ENCODE measurements around the gene EFCAB9.

The EFCAB9 gene

DNA sequence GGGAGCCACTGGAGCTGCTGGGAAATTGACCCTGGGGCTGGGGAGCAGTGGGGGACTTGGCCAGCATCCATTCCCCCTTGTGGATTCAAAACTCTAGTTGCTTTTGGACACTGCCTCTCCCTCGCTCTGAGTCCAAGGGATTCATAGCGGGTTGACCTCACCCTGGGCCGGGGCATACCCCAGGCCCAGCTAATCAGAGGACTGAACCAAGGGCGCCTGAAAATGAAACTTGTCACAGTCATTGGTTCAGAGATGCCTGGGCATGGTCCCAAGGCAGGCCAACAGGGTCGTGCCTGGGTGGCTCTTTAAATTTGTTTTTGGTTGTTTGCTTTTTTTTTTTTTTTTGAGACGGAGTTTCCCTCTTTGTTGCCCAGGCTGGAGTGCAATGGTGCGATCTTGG lies 28.5 kb upstream of the EFCAB9 start:
- no peak for DNase-seq (ENCODE audit: low spot score)

DNA sequence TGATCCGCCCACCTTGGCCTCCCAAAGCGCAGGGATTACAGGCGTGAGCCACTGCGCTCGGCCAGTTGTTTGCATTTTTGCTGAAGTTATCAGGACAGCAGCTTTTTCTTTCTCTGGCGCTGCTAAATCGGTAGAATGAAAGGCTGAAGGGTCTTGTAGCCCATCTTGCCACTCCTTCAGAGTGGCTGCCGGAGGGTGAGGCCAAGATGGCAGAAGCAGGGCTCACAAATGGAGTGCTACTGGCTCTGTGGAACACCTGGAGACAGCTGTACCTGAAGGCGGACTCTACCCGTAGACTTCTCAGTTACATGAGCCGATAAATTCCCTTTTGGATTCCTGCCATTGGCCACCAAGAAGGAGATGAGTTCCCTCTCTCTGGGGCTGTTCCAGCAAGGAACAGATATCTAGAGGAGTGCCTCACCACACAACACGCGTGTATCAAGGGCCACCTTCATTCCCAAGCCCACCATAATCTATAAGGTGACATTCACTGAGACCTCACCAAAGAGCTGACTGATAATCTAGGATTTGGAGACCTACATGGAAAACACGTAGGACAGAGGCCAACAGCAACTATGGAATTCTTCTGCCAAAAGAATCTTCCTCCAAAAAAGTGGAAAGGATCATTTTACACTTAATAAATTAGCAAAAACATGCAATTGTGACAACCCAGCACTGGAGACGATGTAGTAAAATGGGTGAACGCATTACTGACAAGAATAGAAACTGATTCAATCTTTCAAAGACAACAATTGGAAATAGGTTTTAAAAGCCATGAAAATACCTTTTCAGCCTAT lies 27.7 kb upstream of the EFCAB9 start:
- no peak for DNase-seq (ENCODE audit: low spot score)

DNA sequence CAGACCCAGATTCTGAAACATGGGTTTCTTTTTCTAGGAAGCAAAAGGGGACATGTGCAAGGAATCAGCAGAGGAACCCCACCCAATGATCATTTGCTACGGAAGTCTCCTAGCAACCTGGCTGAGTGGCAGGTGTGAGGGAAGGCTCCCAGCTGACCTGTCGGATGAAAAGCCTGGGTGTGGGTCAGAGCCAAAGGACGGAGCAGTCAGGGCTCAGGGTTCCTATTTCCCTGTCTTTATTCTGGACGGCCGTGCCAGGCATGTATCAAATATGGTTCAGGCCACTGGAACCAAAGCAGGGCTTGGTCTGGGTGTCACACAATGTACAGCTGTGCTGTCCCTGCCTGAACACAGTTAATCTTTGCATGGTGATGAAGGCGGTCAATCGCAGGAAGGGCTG lies 26.1 kb upstream of the EFCAB9 start:
- no peak for DNase-seq (ENCODE audit: low spot score)

DNA sequence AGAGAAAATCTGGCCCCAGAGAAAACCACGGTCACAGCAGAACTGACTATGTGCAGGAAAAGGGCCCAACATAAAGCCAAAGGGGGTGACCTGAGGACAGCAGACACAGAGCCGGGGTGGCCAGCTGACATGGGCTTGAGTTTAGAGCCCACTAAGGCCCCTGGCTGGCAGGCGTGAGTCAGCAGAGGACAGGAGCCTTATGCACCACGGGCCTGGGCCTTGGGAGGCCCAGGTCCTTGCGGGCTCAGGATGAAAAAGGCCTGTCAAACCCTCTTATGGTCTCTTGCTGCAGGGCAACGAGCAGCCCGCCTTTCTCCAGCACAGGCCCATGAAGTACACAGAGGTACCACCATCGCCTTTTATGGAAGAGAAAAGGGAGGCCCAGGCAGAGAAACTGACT lies 25.7 kb upstream of the EFCAB9 start:
- no peak for DNase-seq (ENCODE audit: low spot score)

DNA sequence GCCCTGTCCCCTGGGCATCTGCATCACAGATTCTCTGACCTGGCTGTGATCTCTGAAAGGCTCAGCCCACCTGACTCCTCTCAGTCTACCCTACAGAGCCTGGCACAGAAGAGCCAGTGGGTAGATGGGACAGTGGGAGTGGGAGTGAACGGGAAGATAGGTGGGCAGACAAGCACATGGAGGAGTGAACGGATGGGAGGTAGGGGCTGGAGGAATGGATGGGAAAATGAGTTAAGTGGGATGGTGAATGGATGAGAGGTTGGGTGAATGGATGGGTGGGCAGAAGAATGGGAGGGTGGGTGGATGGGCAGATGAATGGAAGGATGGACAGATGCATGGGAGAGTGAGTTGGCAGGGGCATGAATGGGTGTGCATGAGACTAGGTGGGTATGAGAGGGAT lies 24.8 kb upstream of the EFCAB9 start:
- DNase-seq (ENCODE audit: low spot score): no peak

DNA sequence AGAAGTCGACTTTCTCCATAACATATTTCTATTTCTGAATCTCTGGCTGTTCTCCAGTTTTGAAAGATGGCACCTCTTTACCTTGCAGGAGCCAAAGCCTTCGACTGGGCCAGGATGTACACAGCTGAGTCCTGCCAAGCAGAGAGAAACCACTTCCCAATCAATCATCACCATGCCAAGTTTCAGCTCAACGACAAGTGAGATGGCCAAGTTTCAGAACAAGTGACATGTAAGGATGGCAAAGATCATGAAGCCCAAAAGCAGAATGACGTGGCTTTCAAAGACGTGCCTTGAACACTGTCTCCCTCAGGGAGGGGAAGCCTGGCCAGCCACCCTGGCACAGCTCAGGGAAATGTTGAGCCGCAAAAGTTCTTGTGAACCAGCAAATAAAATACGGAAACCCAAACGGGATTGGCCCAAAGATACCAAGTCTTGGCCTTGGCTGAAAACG lies 23.7 kb upstream of the EFCAB9 start:
- DNase-seq (ENCODE audit: low spot score): no peak

DNA sequence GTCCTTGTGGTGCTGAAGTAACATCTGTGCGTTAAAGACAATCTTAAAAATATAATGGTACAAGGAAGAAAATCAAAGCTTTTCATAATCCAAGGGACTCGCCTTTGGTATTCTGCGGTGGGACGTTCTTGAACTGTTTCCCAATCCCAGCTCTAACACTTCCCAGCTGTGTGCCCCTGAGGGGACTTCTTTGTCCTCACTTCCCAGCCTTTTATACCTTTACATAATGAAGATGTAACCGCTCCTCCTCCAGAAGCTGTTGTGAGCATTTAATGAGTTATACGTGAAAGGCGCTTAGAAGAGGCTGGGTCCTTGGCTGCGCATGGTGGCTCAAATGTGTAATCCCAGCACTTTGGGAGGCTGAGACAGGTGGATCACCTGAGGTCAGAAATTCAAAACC lies 22.9 kb upstream of the EFCAB9 start:
- no peak for DNase-seq (ENCODE audit: low spot score)

DNA sequence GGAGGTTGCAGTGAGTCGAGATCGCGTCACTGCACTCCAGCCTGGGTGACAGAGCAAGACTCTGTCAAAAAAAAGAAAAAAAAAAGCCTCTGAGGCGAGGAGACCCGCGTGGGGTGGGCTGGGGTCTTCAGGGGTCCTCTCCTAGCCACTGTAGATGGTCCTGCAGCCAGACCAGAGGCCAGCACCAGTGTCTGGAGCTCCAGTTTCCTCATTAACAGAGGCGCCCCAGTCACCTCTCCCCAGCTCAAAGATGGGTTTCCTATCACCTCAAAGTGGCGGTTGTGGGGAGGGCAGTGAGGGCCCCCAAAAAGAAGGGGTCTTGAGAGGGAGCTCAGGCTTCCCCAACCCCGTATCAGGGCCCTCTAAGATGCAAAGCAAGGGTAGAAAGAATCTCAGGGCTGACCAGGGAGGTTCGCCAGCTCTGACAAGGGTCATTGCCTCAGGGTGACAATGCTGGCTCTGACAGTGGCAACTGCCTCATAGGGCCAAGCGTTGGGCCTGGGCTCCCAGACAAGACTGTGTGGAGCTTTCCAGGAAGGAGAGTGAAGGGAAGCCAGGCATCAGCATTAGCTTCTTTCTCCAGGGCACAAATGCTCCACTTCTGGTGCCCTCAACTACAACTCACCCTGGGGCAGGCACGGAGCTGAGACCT lies 20.9 kb upstream of the EFCAB9 start:
- no peak for DNase-seq (ENCODE audit: low spot score)

DNA sequence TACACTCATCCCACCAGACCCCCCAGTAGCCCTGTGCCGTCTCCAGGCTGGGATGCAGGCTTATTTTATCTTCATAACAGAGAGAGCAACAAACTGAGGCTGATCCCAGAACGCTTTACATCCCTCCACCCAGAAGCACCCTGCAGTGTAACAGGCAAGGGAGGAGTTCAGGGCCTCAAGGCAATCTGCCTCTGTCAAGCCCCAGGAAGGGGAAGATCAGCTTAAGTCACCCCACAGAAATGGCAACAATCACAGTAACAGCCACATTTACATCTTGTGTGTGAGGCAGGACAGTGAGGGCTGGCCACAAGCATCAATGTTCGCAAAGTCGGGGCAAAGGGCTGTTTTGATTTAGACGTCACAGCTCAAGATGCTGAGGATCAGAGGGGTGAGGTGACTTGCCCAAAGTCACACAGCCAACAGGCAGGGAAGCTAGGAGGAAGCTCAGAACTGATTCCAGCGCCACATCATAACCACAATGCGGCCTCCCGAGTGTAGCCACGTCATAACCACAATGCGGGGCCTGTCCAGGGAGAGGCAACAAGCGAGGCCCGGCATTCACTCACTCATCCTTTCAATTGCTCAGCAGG lies 20.3 kb upstream of the EFCAB9 start:
- DNase-seq (ENCODE audit: low spot score): peak; percentile 46

DNA sequence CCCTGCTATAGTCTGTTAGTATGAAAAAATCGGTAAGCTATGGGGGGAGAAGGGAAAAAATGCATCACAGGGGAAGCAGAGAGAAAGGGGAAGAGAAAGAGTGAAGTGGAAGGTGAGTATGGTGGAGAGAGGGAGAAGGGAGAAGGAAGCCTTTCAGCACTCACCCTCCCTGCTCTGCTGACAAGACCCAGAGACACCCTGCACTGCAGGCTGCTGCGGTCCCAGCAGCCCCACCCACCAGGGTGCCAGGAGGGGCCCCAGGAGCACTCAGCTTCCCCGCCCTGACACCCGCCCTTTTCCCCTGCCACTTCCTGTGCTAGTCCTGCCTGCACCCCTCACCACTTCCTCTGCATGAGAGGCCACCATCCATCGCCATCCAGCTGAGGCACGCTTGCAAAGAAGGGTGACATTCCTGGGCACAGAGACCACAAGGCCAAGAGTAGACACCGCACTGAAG lies 18.7 kb upstream of the EFCAB9 start:
- DNase-seq (ENCODE audit: low spot score): no peak

DNA sequence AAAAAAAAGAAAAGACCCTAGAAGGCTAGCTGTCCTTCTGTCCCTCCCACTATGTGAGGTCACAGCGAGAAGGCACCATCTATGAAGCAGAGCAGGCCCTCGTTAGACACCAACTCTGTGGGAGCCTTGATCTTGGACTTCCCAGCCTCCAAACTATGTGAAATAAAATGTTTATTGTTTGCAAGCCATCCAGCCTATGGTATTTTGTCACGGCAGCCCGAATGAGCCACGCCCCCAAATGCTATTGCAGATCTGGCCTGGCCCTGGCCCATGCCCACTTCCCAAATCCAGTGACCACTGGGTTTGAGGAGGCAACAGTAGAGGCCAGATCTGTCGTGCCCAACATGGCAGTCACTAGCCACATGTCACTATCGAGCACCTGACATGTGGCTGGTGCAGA lies 16.8 kb upstream of the EFCAB9 start:
- DNase-seq (ENCODE audit: low spot score): no peak

DNA sequence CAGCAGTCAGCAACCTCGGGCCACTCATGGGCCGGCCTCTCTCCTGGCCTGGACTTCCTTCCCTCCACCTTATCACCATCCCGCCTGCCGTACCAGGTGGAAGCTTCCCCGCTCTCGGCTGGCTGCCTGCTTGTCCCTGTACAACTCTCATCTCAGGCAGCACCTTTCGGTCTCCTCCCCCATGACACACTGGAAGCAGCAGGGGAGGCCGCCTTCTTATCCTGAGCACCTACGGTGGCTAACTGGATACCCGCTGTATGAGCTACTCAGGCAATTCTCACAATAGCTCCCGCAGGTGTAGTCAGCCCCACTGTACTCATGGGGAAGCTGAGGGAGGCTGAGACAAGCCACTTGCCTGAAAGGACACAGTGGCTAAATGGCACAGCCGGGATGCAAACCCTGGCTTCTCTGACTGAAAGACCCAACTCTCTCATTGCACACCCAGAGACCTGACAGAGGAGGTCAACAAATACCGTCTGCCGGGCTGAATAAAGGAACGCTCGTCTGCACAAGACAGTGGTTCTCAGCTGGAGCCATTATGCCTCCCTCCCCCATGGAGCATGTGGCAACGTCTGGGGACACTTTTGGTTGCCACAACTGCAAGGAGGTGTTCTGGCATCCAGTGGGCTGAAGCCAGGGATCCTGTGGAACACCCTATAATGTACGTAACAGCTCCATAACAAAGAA lies 15.5 kb upstream of the EFCAB9 start:
- no peak for DNase-seq (ENCODE audit: low spot score)

DNA sequence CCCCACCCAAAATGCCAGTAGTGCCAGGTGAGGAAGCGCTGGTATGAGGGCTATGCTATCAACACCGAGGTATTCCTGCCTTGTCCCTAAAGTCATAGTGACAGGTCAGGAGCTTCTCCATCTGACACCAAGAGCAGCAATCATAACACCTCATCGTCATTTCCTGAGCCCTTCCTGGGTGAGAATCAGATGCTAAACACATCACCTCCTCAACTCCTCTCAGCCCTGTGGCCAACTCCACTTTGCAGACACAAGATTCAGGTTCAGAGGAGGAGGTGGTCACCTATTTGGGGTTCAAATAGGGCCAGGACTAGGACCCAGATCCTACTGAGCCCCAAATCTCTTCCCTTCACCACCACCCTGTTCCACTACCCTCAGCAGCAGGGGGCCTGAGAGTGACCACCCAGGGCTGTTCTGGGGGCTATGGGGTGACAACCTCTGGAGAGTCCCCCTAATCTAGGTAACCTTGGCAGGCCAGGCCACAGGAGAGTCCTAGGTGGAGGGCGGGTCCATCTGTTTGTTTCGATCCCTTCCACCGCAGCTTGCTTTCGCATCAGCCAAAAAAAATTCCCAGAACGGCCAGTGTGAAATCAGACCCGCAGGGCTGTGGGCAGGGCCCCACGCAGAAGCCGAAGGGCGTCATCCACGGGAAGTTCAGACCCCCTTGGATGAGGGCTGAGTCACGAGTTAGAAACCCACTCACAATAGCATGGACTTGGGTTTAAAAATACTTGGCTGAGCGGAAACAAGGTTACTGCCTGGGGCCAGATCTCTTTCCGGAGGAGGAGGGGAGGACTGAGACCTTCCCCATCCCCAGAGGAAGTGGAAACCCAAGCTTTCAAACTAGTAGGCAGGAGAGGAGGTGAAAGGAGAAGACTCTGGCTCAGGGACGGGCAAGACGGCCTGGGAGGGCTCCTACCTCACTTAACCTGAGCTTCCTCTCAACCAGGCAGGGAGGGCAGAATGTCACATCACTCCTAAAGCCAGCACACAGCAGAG lies 14.7 kb upstream of the EFCAB9 start:
- no peak for DNase-seq (ENCODE audit: low spot score)

DNA sequence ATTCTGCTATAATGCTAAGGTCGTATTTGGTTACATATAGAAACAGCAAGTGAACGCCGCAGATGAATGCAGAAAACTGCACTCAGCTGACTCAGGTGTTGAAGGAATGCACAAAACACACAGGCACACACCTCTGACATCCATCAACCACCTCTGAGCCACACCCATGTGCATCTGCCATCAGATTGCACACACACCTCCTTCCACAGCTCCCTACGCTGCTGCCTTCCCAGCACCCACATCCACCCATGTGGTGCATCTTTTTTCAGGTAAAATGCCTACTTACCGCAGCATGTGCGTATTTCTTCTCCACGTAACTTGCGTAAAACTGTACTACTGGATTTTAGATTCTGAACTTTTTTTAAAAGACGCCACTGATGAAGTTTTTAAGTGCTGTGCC lies 13.0 kb upstream of the EFCAB9 start:
- DNase-seq (ENCODE audit: low spot score): no peak

DNA sequence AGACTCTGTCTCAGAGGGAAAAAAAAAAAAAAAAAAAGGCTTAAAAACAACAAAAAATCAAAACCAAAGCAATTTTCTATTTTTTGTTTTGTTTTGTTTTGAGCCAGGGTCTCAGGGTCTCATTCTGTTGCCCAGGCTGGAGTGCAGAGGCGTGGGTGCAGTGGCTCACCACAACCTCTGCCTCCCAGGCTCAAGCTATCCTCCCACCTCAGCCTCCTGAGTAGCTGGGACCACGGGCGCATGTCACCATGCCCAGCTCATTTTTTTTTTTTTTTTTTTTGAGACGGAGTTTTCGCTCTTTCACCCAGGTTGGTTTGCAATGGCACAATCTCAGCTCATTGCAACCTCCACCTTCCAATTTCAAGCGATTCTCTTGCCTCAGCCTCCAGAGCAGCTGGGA lies 11.7 kb upstream of the EFCAB9 start:
- no peak for DNase-seq (ENCODE audit: low spot score)

DNA sequence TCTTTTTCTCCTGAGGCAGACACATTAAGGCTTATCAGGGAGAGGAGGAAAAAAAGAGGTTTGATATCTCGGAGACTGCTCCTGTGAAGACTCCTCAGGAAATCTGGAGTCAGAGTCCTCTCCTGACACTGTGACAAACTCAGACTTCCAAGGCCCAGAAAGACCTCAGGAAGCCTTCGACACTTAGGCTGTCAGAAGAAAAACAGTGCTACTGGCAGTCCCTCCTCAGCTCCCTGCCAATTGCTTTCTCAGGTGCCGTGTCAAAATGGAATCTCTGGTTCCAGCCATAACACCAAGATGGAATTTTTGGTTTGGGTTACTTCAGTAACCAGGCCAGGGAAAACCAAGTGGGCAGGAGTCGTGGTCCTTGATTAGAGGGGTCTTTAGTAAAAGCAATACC lies 10.1 kb upstream of the EFCAB9 start:
- DNase-seq (ENCODE audit: low spot score): no peak

DNA sequence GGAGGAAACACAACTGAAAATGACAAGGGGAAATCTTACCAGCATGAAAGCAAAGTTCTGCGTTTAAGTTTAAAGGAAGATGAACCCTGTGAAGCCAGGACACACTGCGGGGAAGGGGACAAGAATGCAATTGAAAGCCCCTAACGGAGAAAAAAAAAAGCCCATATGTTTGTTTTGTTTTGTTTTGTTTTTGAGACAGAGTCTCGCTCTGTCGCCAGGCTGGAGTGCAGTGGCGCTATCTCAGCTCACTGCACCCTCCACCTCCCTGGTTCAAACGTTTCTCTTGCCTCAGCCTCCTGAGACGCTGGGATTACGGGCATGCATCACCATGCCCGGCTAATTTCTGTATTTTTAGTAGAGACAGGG lies 8.9 kb upstream of the EFCAB9 start:
- DNase-seq (ENCODE audit: low spot score): no peak

DNA sequence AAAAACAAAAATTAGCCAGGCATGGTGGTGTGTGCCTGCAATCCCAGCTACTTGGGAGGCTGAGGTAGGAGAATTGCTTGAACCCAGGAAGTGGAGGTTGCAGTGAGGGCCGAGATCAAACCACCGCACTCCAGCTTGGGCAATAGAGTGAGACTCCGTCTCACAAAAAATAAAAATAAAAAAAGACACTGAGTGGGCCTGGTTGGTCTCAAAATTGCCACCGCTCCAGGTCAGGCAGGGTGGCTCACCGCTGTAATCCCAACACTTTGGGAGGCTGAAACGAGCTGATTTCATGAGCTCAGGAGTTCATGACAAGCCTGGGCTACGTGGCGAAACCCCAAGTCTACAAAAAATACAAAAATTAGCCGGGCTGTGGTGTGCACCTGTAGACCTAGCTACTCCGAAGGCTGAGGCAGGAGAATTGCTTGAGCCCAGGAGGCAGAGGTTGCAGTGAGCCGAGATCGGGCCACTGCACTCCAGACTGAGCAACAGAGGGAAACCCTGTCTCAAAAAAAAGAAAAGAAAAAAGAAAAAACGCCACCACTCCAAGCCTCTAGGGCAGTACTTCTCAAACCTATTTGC lies 7.8 kb upstream of the EFCAB9 start:
- no peak for DNase-seq (ENCODE audit: low spot score)

DNA sequence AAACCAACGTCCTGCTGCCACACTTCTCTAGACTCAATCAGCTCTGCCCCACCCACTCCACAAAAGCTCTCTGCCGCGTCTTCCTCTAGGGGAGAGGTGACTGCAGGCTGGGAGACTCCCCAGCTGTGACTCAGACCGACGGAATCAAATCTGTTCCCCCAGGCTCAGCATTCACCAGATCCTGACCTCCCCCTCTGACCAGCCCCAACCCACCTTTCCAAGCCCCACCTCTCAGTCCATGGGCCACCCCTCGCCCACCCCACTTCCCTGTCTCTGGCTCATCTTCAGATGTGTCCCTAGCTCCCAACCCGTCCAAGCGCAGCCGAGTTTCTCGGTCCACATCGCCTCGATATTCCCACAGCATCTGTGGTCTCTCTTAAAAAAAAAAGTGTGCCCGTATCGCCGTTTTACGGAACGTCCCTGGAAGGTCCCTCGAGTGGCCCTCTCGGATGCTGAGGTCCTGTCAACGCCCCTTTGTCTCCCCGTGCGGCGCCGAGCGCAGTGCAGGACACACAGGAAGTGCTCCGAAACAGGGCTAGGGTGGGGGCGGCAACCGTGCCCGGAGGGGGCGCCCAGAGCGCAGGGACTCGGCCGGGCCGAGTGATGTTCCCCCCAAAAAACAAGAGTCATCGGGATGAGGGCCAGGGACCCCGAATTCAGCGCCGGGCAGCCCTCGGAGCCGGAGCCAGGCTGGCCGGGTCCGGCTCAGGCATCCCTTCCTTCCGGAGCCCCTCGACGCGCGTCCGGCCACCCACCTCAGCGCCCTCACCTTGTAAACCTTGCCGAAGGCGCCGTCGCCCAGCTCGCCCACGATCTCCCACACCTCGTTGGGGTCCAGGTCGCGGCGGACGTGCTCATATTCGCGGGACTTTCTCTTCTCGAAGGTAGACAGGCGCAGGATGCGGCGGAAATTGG lies 6.6 kb upstream of the EFCAB9 start:
- peak; percentile 78 for DNase-seq (ENCODE audit: low spot score)

All from AG20443 (cell line).